ENCODE measurements around the gene FOXN4.

FOXN4 gene

GRCh38 chr12:109276160-109276559 is 32.9 kb downstream of the FOXN4 start:
- no peaks in the 10 kb centered on the region for H3K36me3 ChIP-seq (ENCODE audit: control insufficient read depth, insufficient read depth, low read length)

GRCh38 chr12:109275173-109275572 is 33.9 kb downstream of the FOXN4 start:
- Histone ChIP-seq H3K27ac (ENCODE audit: low read depth, low read length) (no peak overlapping the region), H3K4me1 (ENCODE audit: control insufficient read depth, insufficient read depth, low read length) (peaks cover 16% of the 10 kb centered on the region), H3K4me3 (ENCODE audit: low read length) (no peak overlapping the region), H3K27me3 (ENCODE audit: control insufficient read depth, insufficient read depth, low read length) (no peaks in the 10 kb centered on the region), H3K36me3 (ENCODE audit: control insufficient read depth, insufficient read depth, low read length) (no peaks in the 10 kb centered on the region), H3K9ac (ENCODE audit: low read length) (no peak overlapping the region)

More at GRCh38 chr12:109276160-109276559, 32.9 kb downstream of the FOXN4 start:
- no peak overlapping the region for H3K27ac ChIP-seq (ENCODE audit: low read depth, low read length)
- H3K4me1 ChIP-seq (ENCODE audit: control insufficient read depth, insufficient read depth, low read length), result peaks cover 16% of the 10 kb centered on the region
- no peaks in the 10 kb centered on the region for H3K27me3 ChIP-seq (ENCODE audit: control insufficient read depth, insufficient read depth, low read length)
- H3K9ac ChIP-seq (ENCODE audit: low read length), result no peak overlapping the region
- no peak overlapping the region for H3K4me3 ChIP-seq (ENCODE audit: low read length)

GRCh38 chr12:109274381-109274780 is 34.7 kb downstream of the FOXN4 start:
- H3K4me3 ChIP-seq (ENCODE audit: low read length), result no peak overlapping the region
- H3K27me3 ChIP-seq (ENCODE audit: control insufficient read depth, insufficient read depth, low read length), result no peaks in the 10 kb centered on the region
- H3K9ac ChIP-seq (ENCODE audit: low read length), result no peak overlapping the region
- H3K36me3 ChIP-seq (ENCODE audit: control insufficient read depth, insufficient read depth, low read length), result no peaks in the 10 kb centered on the region
- H3K4me1 ChIP-seq (ENCODE audit: control insufficient read depth, insufficient read depth, low read length), result peaks cover 16% of the 10 kb centered on the region
- no peak overlapping the region for H3K27ac ChIP-seq (ENCODE audit: low read depth, low read length)

- H3K27me3 ChIP-seq (ENCODE audit: control insufficient read depth, insufficient read depth, low read length), result no peaks in the 10 kb centered on the region
- no peak overlapping the region for H3K9ac ChIP-seq (ENCODE audit: low read length)
- H3K4me3 ChIP-seq (ENCODE audit: low read length), result no peak overlapping the region
- no peak overlapping the region for H3K27ac ChIP-seq (ENCODE audit: low read depth, low read length)
- peaks cover 7% of the 10 kb centered on the region for H3K4me1 ChIP-seq (ENCODE audit: control insufficient read depth, insufficient read depth, low read length)
- H3K36me3 ChIP-seq (ENCODE audit: control insufficient read depth, insufficient read depth, low read length), result no peaks in the 10 kb centered on the region
Observed at GRCh38 chr12:109273354-109273753, 35.7 kb downstream of the FOXN4 start.

GRCh38 chr12:109271418-109271817 is 37.7 kb downstream of the FOXN4 start:
- Histone ChIP-seq H3K9ac (ENCODE audit: low read length) (no peak overlapping the region), H3K4me3 (ENCODE audit: low read length) (no peak overlapping the region), H3K4me1 (ENCODE audit: control insufficient read depth, insufficient read depth, low read length) (no peaks in the 10 kb centered on the region), H3K27me3 (ENCODE audit: control insufficient read depth, insufficient read depth, low read length) (no peaks in the 10 kb centered on the region), H3K36me3 (ENCODE audit: control insufficient read depth, insufficient read depth, low read length) (no peaks in the 10 kb centered on the region), H3K27ac (ENCODE audit: low read depth, low read length) (no peak overlapping the region)

- Histone ChIP-seq H3K4me3 (ENCODE audit: low read length) (no peak overlapping the region), H3K27ac (ENCODE audit: low read depth, low read length) (no peak overlapping the region), H3K36me3 (ENCODE audit: control insufficient read depth, insufficient read depth, low read length) (peaks cover 4% of the 10 kb centered on the region)
Observed at GRCh38 chr12:109270494-109270893, 38.6 kb downstream of the FOXN4 start.

GRCh38 chr12:109269428-109269827 is 39.7 kb downstream of the FOXN4 start:
- H3K36me3 ChIP-seq (ENCODE audit: control insufficient read depth, insufficient read depth, low read length), result peaks cover 7% of the 10 kb centered on the region
- no peak overlapping the region for H3K27ac ChIP-seq (ENCODE audit: low read depth, low read length)
- H3K9ac ChIP-seq (ENCODE audit: low read length), result no peak overlapping the region
- H3K4me1 ChIP-seq (ENCODE audit: control insufficient read depth, insufficient read depth, low read length), result peaks cover 7% of the 10 kb centered on the region
- H3K4me3 ChIP-seq (ENCODE audit: low read length), result no peak overlapping the region
- no peaks in the 10 kb centered on the region for H3K27me3 ChIP-seq (ENCODE audit: control insufficient read depth, insufficient read depth, low read length)

More at GRCh38 chr12:109270494-109270893, 38.6 kb downstream of the FOXN4 start:
- Histone ChIP-seq H3K27me3 (ENCODE audit: control insufficient read depth, insufficient read depth, low read length) (no peaks in the 10 kb centered on the region), H3K4me1 (ENCODE audit: control insufficient read depth, insufficient read depth, low read length) (peaks cover 5% of the 10 kb centered on the region), H3K9ac (ENCODE audit: low read length) (no peak overlapping the region)

GRCh38 chr12:109268896-109269295 is 40.2 kb downstream of the FOXN4 start:
- Histone ChIP-seq H3K4me3 (ENCODE audit: low read length) (no peak overlapping the region), H3K4me1 (ENCODE audit: control insufficient read depth, insufficient read depth, low read length) (peaks cover 7% of the 10 kb centered on the region), H3K9ac (ENCODE audit: low read length) (no peak overlapping the region), H3K36me3 (ENCODE audit: control insufficient read depth, insufficient read depth, low read length) (peaks cover 7% of the 10 kb centered on the region), H3K27me3 (ENCODE audit: control insufficient read depth, insufficient read depth, low read length) (no peaks in the 10 kb centered on the region), H3K27ac (ENCODE audit: low read depth, low read length) (no peak overlapping the region)

GRCh38 chr12:109267361-109267760 is 41.7 kb downstream of the FOXN4 start:
- Histone ChIP-seq H3K4me1 (ENCODE audit: control insufficient read depth, insufficient read depth, low read length) (peaks cover 7% of the 10 kb centered on the region), H3K27ac (ENCODE audit: low read depth, low read length) (no peak overlapping the region), H3K4me3 (ENCODE audit: low read length) (no peak overlapping the region), H3K36me3 (ENCODE audit: control insufficient read depth, insufficient read depth, low read length) (peaks cover 7% of the 10 kb centered on the region), H3K27me3 (ENCODE audit: control insufficient read depth, insufficient read depth, low read length) (no peaks in the 10 kb centered on the region), H3K9ac (ENCODE audit: low read length) (no peak overlapping the region)

GRCh38 chr12:109266106-109266879 is 42.8 kb downstream of the FOXN4 start:
- H3K4me3 ChIP-seq (ENCODE audit: low read length), result no peak overlapping the region
- no peak overlapping the region for H3K9ac ChIP-seq (ENCODE audit: low read length)
- peak overlapping the region; percentile 65 for H3K27ac ChIP-seq (ENCODE audit: low read depth, low read length)
- peaks cover 7% of the 10 kb centered on the region for H3K36me3 ChIP-seq (ENCODE audit: control insufficient read depth, insufficient read depth, low read length)
- H3K4me1 ChIP-seq (ENCODE audit: control insufficient read depth, insufficient read depth, low read length), result peaks cover 7% of the 10 kb centered on the region
- no peaks in the 10 kb centered on the region for H3K27me3 ChIP-seq (ENCODE audit: control insufficient read depth, insufficient read depth, low read length)

- Histone ChIP-seq H3K4me3 (ENCODE audit: low read length) (no peak overlapping the region), H3K36me3 (ENCODE audit: control insufficient read depth, insufficient read depth, low read length) (peaks cover 14% of the 10 kb centered on the region), H3K4me1 (ENCODE audit: control insufficient read depth, insufficient read depth, low read length) (peaks cover 7% of the 10 kb centered on the region), H3K27ac (ENCODE audit: low read depth, low read length) (peak overlapping the region; percentile 28), H3K27me3 (ENCODE audit: control insufficient read depth, insufficient read depth, low read length) (no peaks in the 10 kb centered on the region), H3K9ac (ENCODE audit: low read length) (no peak overlapping the region)
Observed at GRCh38 chr12:109264943-109265650, 44.0 kb downstream of the FOXN4 start.

GRCh38 chr12:109264095-109264942 is 44.8 kb downstream of the FOXN4 start:
- H3K27ac ChIP-seq (ENCODE audit: low read depth, low read length), result peak overlapping the region; percentile 28

More at GRCh38 chr12:109264095-109264942, 44.8 kb downstream of the FOXN4 start:
- Histone ChIP-seq H3K36me3 (ENCODE audit: control insufficient read depth, insufficient read depth, low read length) (peaks cover 18% of the 10 kb centered on the region), H3K9ac (ENCODE audit: low read length) (no peak overlapping the region), H3K4me3 (ENCODE audit: low read length) (no peak overlapping the region), H3K4me1 (ENCODE audit: control insufficient read depth, insufficient read depth, low read length) (peaks cover 7% of the 10 kb centered on the region), H3K27me3 (ENCODE audit: control insufficient read depth, insufficient read depth, low read length) (no peaks in the 10 kb centered on the region)

All from rectal smooth muscle tissue (tissue), 1 donor.